Activated naive CD4-positive, alpha-beta T cell treated with anti-CD3 and anti-CD28 coated beads, Interleukin-2, amount 50 U/mL, for 72 hours (primary cell): ENCODE results near the gene RIPOR3. TPM values are rescaled to one million over a fixed set of nuclear protein-coding genes. Genes with fewer than 3 reads are reported as not detected.
A peak's percentile ranks its signal among the peaks of the same experiment; 100 is the strongest.

Experiments
- ATAC-seq, 2 donors: fragments of 150-1000 bp; cut with Tn5 transposase; 2 replicates each; pipeline ENCODE4 v1.10.0; 2021; ENCODE audit warnings: mild to moderate bottlenecking in 2 of 2, moderate library complexity in 2 of 2
- DNase-seq, 2 donors: peaks; one replicate each; pipeline ENCODE4 v3.0.0; 2021 to 2022; ENCODE audit warnings: low spot score in 2 of 2
- H3K27ac Mint-ChIP-seq, 2 donors: one replicate each; pipeline ENCODE4 v1.8.0; 2022; ENCODE audit warnings: mild to moderate bottlenecking in 2 of 2, mixed read lengths in 2 of 2
- H3K36me3 Mint-ChIP-seq, 2 donors: one replicate each; pipeline ENCODE4 v1.8.0; 2022; ENCODE audit warnings: mixed read lengths in 2 of 2
- H3K9me3 Mint-ChIP-seq, 2 donors: one replicate each; pipeline ENCODE4 v1.8.0; 2022; ENCODE audit warnings: mixed read lengths in 2 of 2
- total RNA-seq, 2 donors: library from RNA; stranded (reverse); gene quantifications; one replicate each; pipeline ENCODE4 v1.2.3, GENCODE V29; 2022

The RIPOR3 gene
- total RNA-seq, 2 donors from 2014 or later, result 0.08 TPM; not detected in 1

- peaks cover 0 to 29% of the 10 kb centered on the region in 2 donors for H3K36me3 Mint-ChIP-seq
- DNase-seq (no peak), ATAC-seq (no peak)
- no peak overlapping the region for H3K27ac Mint-ChIP-seq
- H3K9me3 Mint-ChIP-seq, result no peaks in the 10 kb centered on the region
Measured at GRCh38 chr20:50538276-50538675, 153.1 kb downstream of the RIPOR3 start.

GRCh38 chr20:50537546-50538201 is 153.7 kb downstream of the RIPOR3 start:
- Mint-ChIP-seq H3K36me3 (peaks cover 0 to 24% of the 10 kb centered on the region in 2 donors), H3K9me3 (no peaks in the 10 kb centered on the region), H3K27ac (peak overlapping the region; percentile 33 to 38)
- DNase-seq, result no peak
- ATAC-seq, result no peak

GRCh38 chr20:50536333-50536732 is 155.0 kb downstream of the RIPOR3 start:
- peaks cover 0 to 18% of the 10 kb centered on the region in 2 donors for H3K36me3 Mint-ChIP-seq

More at GRCh38 chr20:50536333-50536732, 155.0 kb downstream of the RIPOR3 start:
- no peak for ATAC-seq
- no peak for DNase-seq
- Mint-ChIP-seq H3K27ac (no peak overlapping the region), H3K9me3 (no peaks in the 10 kb centered on the region)

Other genes with a start within 250 kb of the RIPOR3 start
- 100 to 1,000 TPM in 1 of 2 donors, 10 to 100 TPM in 1; 52.6 to 113 TPM for gene PTPN1, start 181.2 kb downstream of the RIPOR3 start, total RNA-seq
- 1 to 10 TPM; 5.6 to 6.9 TPM for gene PARD6B, start 40.0 kb upstream of the RIPOR3 start, total RNA-seq
- gene BCAS4, start 103.5 kb upstream of the RIPOR3 start, total RNA-seq, result 10 to 100 TPM; 12.6 to 19.3 TPM
- gene ADNP, start 239.9 kb upstream of the RIPOR3 start, total RNA-seq, result 10 to 100 TPM; 65.1 to 70.7 TPM